GM23338 (cell line): ENCODE results near the gene TMED8. TPM values are rescaled to one million over a fixed set of nuclear protein-coding genes. Genes with fewer than 3 reads are reported as not detected.

Source experiments
- ATAC-seq: fragments of 200-7000 bp; cut with Tn5 transposase; 3 replicates; pipeline ENCODE4 v1.9.1; 2020
- DNase-seq: peaks from one replicate; pipeline ENCODE4 v3.0.0-alpha.2; 2015; ENCODE audit warnings: low spot score
- H2AFZ ChIP-seq: fragments of 200-600 bp; sonication (generic); 2 replicates; pipeline ENCODE4 v1.8.0; 2016; ENCODE audit warnings: antibody characterized with exemption, mild to moderate bottlenecking, moderate library complexity
- H3F3A ChIP-seq: fragments of 200-600 bp; sonication (generic); replicated peaks from 2 replicates; pipeline ENCODE4 v1.8.0; 2017; ENCODE audit warnings: antibody characterized with exemption, mixed run types, low read depth
- H3K27ac ChIP-seq: fragments of 200-600 bp; sonication (generic); 2 replicates; pipeline ENCODE4 v1.6.1; 2016; ENCODE audit warnings: low read depth
- H3K27me3 ChIP-seq: fragments of 200-600 bp; sonication (generic); 2 replicates; pipeline ENCODE4 v1.8.0; 2016; ENCODE audit warnings: mild to moderate bottlenecking, mixed run types, moderate library complexity; ENCODE audit not compliant: insufficient read depth
- H3K36me3 ChIP-seq: fragments of 200-600 bp; sonication (generic); 2 replicates; pipeline ENCODE4 v1.8.0; 2016; ENCODE audit warnings: mild to moderate bottlenecking; ENCODE audit not compliant: insufficient read depth
- H3K4me1 ChIP-seq: fragments of 200-600 bp; sonication (generic); 2 replicates; pipeline ENCODE4 v1.8.0; 2016; ENCODE audit warnings: mild to moderate bottlenecking, moderate library complexity; ENCODE audit not compliant: insufficient read depth
- H3K4me2 ChIP-seq: fragments of 200-600 bp; sonication (generic); 2 replicates; pipeline ENCODE4 v1.7.1; 2017; ENCODE audit warnings: mixed run types
- H3K4me3 ChIP-seq: fragments of 200-600 bp; sonication (generic); 2 replicates; pipeline ENCODE4 v1.6.1; 2016; ENCODE audit warnings: mixed run types
- H3K79me2 ChIP-seq: fragments of 200-600 bp; sonication (generic); replicated peaks from 2 replicates; pipeline ENCODE4 v1.8.0; 2017; ENCODE audit warnings: mild to moderate bottlenecking; ENCODE audit not compliant: insufficient read depth
- H3K9me2 ChIP-seq: fragments of 200-600 bp; sonication (generic); 2 replicates; pipeline ENCODE4 v1.8.0; 2017; ENCODE audit not compliant: insufficient read depth
- H4K20me1 ChIP-seq: fragments of 200-600 bp; sonication (generic); replicated peaks from 2 replicates; pipeline ENCODE4 v1.8.0; 2017; ENCODE audit warnings: mild to moderate bottlenecking; ENCODE audit not compliant: insufficient read depth
- H3K27ac Mint-ChIP-seq: 2 replicates; pipeline ENCODE4 v1.8.0; 2020; ENCODE audit warnings: inconsistent platforms, mild to moderate bottlenecking, moderate library complexity, mixed read lengths
- H3K27me3 Mint-ChIP-seq: 3 replicates; pipeline ENCODE4 v1.8.0; 2022; ENCODE audit warnings: low read depth, mild to moderate bottlenecking, moderate library complexity, mixed read lengths, inconsistent platforms; ENCODE audit not compliant: insufficient read depth, poor library complexity
- H3K36me3 Mint-ChIP-seq: 3 replicates; pipeline ENCODE4 v1.8.0; 2021; ENCODE audit warnings: low read depth, mild to moderate bottlenecking, inconsistent platforms, moderate library complexity, mixed read lengths
- H3K4me1 Mint-ChIP-seq: 3 replicates; pipeline ENCODE4 v1.8.0; 2020; ENCODE audit warnings: mild to moderate bottlenecking, inconsistent platforms, mixed read lengths
- H3K4me3 Mint-ChIP-seq: 3 replicates; pipeline ENCODE4 v1.8.0; 2021; ENCODE audit warnings: moderate library complexity, mild to moderate bottlenecking, inconsistent platforms, mixed read lengths
- H3K9me3 Mint-ChIP-seq: 3 replicates; pipeline ENCODE4 v1.8.0; 2020; ENCODE audit warnings: moderate library complexity, mild to moderate bottlenecking, inconsistent platforms, mixed read lengths
- ETS1 ChIP-seq: IDR thresholded peaks from 2 replicates; pipeline ENCODE4 v1.6.1; 2016; ENCODE audit warnings: antibody characterized with exemption
- EZH2phosphoT487 ChIP-seq: fragments of 200-600 bp; sonication (generic); IDR thresholded peaks from one replicate; pipeline ENCODE4 v1.8.1; 2018; ENCODE audit warnings: antibody characterized with exemption; ENCODE audit not compliant: unreplicated experiment
- JUNB ChIP-seq: IDR thresholded peaks from one replicate; pipeline ENCODE4 v1.6.1; 2016; ENCODE audit warnings: antibody characterized with exemption; ENCODE audit not compliant: unreplicated experiment
- NANOG ChIP-seq: IDR thresholded peaks from 2 replicates; pipeline ENCODE4 v1.6.1; 2016; ENCODE audit warnings: antibody characterized with exemption, borderline replicate concordance
- POLR2AphosphoS5 ChIP-seq: IDR thresholded peaks from 2 replicates; pipeline ENCODE4 v1.6.1; 2016; ENCODE audit warnings: antibody characterized with exemption, low read depth
- STAT1 ChIP-seq: IDR thresholded peaks from one replicate; pipeline ENCODE4 v1.6.1; 2016; ENCODE audit warnings: antibody characterized with exemption; ENCODE audit not compliant: unreplicated experiment
- ZNF114 ChIP-seq: fragments of 250-450 bp; sonication (Bioruptor Pico); IDR thresholded peaks from 2 replicates; pipeline ENCODE4 v1.5.0; 2020; ENCODE audit warnings: mild to moderate bottlenecking, moderate library complexity
- ZNF331 ChIP-seq: fragments of 250-450 bp; sonication (Bioruptor Pico); IDR thresholded peaks from 2 replicates; pipeline ENCODE4 v1.5.0; 2020; ENCODE audit warnings: low read depth, mild to moderate bottlenecking, moderate library complexity
- ZNF462 ChIP-seq: fragments of 250-450 bp; sonication (Bioruptor Pico); IDR thresholded peaks from 2 replicates; pipeline ENCODE4 v1.5.0; 2020; ENCODE audit warnings: mild to moderate bottlenecking, moderate library complexity
- polyA plus RNA-seq: library from polyadenylated mRNA; unstranded; fragments of >200 nt; fragmentation: Nextera tagmentation; extraction: Ambion mirVana; gene quantifications from 2 replicates; pipeline ENCODE4 v1.2.1, GENCODE V29; 2016
- total RNA-seq: library from RNA; depleted of rRNA; stranded (reverse); fragments of >200 nt; shearing (Covaris generic); gene quantifications from 2 replicates; pipeline ENCODE4 v1.2.3, GENCODE V29; 2014

The TMED8 gene
- total and polyA plus RNA-seq, 2 experiments from 2014 or later, result 4.3 to 13.8 TPM

- Histone ChIP-seq H3K36me3 (no peaks in the 10 kb centered on the region), H2AFZ (no peak overlapping the region), H3K79me2 (no peaks in the 10 kb centered on the region), H3K4me2 (no peak overlapping the region), H4K20me1 (no peaks in the 10 kb centered on the region), H3K27ac (no peak overlapping the region), H3K27me3 (no peaks in the 10 kb centered on the region), H3K4me1 (no peaks in the 10 kb centered on the region), H3F3A (no peaks in the 10 kb centered on the region), H3K9me2 (no peaks in the 10 kb centered on the region), H3K4me3 (no peak overlapping the region)
- Mint-ChIP-seq H3K36me3 (no peaks in the 10 kb centered on the region), H3K27me3 (no peaks in the 10 kb centered on the region), H3K9me3 (no peaks in the 10 kb centered on the region; the same call in 2 of the 3 replicates), H3K4me3 (no peak overlapping the region), H3K4me1 (no peaks in the 10 kb centered on the region; the same call in 2 of the 3 replicates), H3K27ac (no peak overlapping the region)
- ATAC-seq (no peak), DNase-seq (no peak)
- no peak for TF ChIP-seq EZH2phosphoT487
- no peak for TF ChIP-seq ZNF331
- TF ChIP-seq ETS1, result no peak
- TF ChIP-seq ZNF114 (CRISPR knock-in tag), result no peak
- TF ChIP-seq POLR2AphosphoS5, result no peak
- TF ChIP-seq STAT1, result no peak
Measured at GRCh38 chr14:77364146-77364545, 12.7 kb downstream of the TMED8 start.

GRCh38 chr14:77359626-77360025, 17.3 kb downstream of the TMED8 start:
- Histone ChIP-seq H3K36me3 (no peaks in the 10 kb centered on the region), H3K4me2 (no peak overlapping the region), H3F3A (no peaks in the 10 kb centered on the region), H3K9me2 (no peaks in the 10 kb centered on the region), H3K27ac (no peak overlapping the region), H3K79me2 (no peaks in the 10 kb centered on the region), H3K27me3 (no peaks in the 10 kb centered on the region), H2AFZ (no peak overlapping the region), H3K4me3 (no peak overlapping the region), H3K4me1 (no peaks in the 10 kb centered on the region), H4K20me1 (no peaks in the 10 kb centered on the region)
- no peak overlapping the region for H3K27ac Mint-ChIP-seq
- no peak for DNase-seq
- H3K36me3 Mint-ChIP-seq, result no peaks in the 10 kb centered on the region
- H3K9me3 Mint-ChIP-seq, result no peaks in the 10 kb centered on the region
- H3K27me3 Mint-ChIP-seq, result no peaks in the 10 kb centered on the region
- no peak for TF ChIP-seq ZNF462
- no peak for TF ChIP-seq ZNF114 (CRISPR knock-in tag)
- no peak for TF ChIP-seq JUNB
- TF ChIP-seq NANOG, result no peak
- no peak overlapping the region for H3K4me3 Mint-ChIP-seq
- no peaks in the 10 kb centered on the region for H3K4me1 Mint-ChIP-seq
- no peak for ATAC-seq
